GM11168 (cell line): ENCODE measurements around the gene GSKIP.
"Not testable (repeated sequence)": the region's sequence is repeated elsewhere in the genome, so short reads cannot be mapped to it uniquely, and the experiment has no call there.

Experiments
- in situ Hi-C: fragments of 300-500 bp; cut with MboI; formaldehyde crosslinking; loops from one replicate; pipeline ENCODE4 v1.12.0; 2022; ENCODE audit warnings: low sequenced_read_pairs; ENCODE audit not compliant: unreplicated experiment

GSKIP gene, protein sequence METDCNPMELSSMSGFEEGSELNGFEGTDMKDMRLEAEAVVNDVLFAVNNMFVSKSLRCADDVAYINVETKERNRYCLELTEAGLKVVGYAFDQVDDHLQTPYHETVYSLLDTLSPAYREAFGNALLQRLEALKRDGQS

DNA sequence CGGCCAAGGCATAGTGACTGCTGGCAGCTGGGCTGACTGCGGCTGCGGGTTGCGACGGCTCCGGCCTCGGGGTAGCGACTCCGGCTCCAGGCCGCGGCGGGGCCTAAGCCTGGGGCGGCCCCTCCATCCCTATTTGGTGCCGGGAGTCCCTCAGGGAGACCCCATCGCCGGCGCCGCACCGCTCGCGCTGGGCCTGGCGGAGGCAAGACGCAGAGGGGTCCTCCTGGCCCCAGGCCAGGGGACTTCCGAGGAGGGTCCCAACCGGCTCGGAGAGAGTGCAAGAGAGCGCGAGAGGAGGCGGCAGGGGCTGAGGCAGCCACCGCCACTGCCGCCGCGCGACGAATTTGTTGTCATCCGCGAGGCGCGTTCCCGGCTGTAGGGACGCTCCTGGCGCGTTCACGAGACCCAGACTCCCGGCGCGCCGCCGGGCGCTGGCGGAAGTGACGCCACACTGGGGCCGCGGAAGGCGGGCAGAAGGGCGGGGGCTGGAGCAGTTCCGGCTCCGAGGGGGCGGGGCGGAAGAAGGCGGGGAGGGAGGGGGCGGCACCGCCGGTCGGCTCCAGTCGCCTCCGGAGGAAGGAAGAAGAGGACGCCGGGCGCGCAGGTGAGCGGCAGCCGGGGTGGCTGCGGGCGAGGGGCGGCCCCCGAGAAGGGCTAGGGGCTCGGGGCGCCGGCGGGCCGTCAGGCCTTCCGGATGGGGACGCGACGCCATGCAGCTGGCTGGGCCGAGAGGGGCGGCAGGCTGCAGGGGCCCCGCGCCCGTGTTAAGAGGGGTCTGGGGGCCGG, at the start of gene GSKIP, which contains the start of gene ATG2B:
Gene GSKIP, plus strand, starts transcription at position 562 of the 786 bp plus-strand sequence. CDS start 18,722 bp downstream, outside the sequence.
Gene ATG2B, minus strand, starts transcription at position 377 of the 786 bp plus-strand sequence. Its CDS starts 365 bp downstream, at position 12.
- in situ Hi-C loops = no loop called here

DNA sequence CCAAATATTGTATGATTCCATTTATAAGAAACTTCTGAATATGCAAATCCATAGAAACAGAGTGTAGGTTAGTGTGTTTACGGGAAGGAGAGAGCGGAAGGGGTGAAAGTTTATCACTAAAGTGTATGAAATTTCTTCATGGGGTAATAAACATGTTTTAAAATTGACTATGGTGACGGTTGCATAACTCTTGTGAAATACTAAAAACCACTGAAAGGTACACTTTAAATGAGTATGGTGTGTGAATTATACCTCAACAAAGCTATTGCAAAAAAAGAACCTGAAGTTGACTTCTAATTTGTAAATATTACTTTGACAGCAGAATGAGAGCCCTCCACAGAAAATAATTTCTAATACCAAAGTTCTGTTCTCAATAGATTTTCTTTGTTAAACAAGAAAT, 47.2 kb upstream of the GSKIP start:
- in situ Hi-C loops = no loop called here

DNA sequence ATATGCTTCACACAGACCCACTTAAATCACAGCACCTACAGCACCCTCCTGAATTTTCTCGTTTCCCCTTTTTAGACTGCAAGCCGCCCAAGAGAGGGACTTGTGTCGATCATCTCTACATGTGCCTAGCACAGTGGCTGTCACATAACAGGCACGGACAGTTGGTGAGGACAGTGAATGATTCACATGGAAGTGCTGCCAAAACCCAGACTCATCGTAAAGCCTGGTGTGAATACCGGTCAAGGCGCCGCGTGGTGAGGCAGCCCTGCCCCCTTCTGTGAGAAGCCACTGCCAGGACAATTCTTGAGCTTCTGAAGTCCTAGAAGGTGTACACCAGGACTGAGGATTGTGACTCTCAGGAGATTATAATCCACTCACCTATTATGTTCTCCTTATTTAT, 44.5 kb upstream of the GSKIP start:
- in situ Hi-C loops = no loop called here

DNA sequence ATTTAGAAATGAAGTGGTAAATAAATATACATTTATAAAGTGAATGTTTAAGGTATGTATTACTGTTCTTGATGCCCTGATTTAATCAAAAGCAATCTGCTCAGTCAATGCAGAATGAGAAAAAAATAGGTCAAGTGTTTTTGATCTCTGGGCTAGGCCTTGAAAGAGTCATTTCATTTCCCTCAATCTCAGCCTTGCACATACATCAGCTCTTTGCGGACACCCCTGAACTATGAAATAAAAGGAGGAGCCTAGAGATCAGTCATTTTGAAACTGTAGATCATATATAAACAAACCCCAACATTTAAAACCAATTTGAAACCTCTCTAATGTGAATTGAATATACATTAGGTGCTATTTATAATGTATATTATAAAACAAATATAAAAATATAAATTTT, 42.7 kb upstream of the GSKIP start:
- in situ Hi-C loops = no loop called here

DNA sequence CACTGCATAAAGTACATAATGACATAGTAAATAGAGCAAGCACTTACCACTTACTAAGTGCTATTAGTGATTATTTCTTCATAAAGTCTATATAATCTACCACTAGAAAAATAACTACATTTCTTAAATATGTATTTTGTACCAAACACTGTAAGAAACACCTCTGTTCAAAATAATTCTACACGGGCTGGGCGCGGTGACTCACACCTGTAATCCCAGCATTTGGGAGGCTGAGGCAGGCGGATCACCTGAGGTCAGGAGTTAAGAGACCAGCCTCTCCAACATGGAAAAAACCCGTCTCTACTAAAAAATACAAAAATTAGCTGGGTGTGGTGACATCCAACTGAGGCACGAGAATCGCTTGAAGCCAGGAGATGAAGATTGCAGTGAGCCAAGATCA, 39.1 kb upstream of the GSKIP start:
- in situ Hi-C loops = no loop called here

DNA sequence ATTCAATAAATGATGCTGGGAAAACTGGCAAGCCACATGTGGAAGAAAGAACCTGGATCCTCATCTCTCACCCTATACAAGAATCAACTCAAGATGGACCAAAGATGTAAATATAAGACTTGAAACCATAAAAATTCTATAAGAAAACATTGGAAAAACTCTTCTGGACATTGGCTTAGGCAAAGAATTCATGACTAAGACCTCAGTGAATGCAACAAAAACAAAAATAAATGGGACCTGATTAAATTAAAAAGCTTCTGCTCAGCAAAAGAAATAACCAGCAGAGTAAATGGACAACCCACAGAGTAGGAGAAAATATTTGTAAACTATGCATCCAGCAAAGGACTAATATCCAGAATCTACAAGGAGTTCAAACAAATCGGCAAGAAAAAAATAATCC, 24.8 kb upstream of the GSKIP start:
- in situ Hi-C loops = no loop called here

DNA sequence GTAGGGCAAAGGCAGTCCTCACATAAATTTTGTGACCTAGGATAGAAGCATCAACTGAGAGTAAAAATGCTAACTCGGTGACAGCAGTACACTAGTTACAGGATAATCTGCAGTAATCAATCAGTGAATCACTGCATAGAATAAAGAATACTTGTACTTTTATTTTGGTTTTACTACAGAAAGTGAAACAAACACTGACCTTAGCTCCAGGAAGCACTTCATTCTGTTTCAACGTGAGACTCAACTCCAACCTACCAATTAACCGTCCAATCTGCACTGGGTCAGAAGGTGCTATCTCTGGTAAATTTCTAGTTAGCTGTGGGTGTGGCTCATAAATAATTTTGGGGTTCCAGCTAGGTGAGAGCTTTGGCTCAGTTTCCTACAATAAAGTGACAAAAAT, 22.0 kb upstream of the GSKIP start:
- in situ Hi-C loops = no loop called here

DNA sequence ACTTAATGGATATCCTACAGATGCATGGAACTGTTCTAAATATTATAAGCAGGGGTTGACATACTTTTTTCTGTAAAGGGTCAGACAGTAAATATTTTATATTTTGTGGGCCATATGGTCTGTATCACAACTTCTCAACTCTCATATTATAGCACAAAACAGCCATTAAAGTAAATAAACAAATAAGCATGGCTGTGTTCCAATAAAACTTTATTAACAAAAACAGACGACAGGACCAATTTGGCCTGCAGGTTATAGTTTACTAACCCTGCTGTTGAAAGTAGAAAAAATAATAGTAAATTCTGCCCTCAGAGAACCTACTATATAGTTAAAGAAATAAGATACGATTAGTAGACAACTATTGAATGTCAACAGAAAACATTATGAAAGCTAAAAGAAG, 17.7 kb upstream of the GSKIP start:
- in situ Hi-C loops = no loop called here

DNA sequence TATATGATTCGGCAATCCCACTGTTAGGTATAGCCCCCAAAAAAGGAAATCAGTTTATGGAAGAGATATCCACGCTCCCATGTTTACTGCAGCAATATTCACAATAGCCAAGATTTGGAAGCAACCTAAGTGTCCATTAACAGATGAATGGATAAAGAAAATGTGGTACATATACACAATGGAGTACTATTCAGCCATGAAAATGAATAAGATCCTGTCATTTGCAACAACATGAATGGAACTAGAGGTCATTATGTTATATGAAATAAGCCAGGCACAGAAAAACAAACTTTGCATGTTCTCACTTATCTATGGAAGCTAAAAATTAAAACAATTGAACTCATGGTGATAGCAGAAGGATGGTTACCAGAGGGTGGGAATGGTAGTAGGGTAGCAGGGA, 15.4 kb upstream of the GSKIP start:
- in situ Hi-C loops = not testable (repeated sequence)

DNA sequence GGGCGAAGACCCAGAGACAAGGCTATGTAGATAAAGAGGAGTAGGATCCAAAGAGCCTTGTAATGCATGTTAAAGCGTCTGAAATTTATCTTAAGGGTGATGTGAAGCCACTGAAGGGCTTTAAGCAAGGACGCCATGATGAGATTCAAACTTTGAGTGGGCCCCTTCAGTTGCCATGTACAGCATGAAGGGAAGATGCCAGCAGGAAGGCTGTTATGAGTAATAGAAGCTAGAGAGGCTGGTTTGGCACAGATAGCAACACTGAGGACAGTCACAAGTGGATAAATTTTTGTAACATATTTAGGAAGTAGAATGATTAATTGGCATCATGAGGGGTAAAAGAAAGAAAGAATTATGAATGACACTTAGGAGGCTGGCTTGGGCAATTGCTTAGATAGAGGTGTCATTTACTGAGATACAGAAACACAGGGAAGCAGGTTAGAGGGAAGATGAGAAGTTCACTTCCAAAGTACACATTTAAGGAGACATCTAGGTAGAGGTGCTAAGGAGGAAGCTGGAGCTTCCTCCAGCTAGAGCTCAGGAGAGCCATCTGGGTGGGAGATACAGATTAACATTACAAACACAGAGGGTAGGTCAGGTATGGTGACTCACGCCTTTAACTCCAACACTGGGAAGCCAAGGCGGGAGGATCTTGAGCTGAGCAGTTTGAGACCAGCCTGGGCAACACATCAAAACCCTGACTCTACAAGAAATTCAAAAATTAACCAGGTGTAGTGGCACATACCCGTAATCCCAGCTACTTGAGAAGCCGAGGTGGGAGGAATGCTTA, 13.8 kb upstream of the GSKIP start:
- in situ Hi-C loops = no loop called here

DNA sequence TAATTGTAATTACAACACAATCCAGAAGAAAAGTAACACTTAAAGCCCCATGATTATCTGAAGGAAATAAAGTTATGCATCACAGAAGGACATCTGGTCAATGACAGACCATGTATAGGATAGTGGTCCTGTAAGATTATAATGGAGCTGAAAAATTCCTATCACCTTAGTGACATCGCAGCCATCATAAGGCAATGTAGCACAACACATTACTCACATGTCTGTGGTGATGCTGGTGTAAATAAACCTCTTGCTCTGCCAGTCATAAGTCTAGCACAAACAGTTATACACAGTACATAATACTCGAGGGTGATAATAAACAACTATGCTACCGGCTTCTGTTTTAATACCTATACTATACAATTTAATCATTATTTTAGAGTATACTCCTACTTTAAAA, 11.3 kb upstream of the GSKIP start:
- in situ Hi-C loops = no loop called here

DNA sequence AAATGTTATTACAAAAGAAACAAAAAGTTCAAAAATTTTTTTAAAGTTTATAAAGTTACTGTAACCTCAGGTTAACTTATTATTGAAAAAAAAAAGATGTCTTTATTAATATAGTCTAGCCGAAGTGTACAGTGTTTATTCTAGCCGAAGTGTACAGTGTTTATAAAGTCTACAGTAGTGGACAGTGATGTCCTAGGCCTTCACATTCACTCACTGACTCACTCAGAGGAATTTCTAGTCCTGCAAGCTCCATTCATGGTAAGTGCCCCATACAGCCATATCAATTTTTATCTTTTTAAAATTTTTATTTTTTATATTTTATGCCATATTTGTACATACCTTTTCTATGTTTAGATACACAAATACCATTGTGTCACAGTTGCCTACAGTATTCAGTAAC, 10.6 kb upstream of the GSKIP start:
- in situ Hi-C loops = no loop called here

DNA sequence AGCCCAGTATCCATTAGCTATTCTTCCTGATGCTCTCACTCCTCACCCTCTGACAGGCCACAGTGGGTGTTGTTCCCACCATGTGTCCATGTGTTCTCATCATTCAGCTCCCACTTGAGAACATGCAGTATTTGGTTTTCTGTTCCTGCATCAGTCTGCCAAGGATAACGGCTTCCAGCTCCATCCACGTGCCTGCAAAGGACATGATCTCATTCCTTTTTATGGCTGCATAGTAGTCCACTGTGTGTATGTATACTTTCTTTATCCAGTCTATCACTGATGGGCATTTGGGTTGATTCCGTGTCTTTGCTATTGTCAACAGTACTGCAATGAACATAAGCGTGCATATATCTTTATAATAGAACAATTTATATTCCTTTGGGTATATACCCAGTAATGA, 9.1 kb upstream of the GSKIP start:
- in situ Hi-C loops = no loop called here

DNA sequence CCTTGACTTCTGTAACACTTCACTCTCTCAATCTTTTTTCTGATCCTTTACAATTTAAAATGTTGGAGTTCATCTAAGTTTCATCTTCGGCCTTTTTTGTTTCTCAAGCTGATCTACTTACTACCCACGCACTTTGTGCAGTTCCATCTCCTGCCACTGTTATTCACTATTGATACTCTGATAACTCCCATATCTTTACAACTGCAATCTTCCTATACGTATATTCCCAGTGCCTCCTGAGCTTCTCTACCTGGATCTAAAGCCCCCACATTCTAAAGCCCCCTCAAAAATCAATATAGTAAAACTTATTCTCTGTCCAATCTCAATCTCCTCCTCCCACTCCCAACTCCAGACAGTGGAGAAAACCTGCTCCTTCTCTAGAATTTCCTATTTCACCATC, 6.1 kb upstream of the GSKIP start:
- in situ Hi-C loops = no loop called here

DNA sequence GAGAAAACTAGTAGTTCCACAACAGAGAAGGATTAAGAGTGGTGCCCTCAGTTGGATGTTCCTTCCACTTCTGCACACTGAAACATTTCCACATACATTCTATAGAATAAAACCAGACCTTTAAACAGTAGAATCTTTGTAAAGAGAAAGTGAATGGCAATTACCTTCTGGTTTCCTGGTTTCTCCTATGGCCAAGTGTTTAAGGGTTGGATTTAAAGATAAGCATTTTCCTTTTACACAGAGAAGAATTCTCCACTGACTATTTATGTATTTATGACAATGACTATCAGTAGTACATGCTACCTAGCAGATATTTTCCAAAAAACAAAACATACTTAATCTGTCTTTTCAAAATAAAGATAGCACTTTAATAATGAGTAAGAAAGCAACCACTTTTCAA, 3.4 kb upstream of the GSKIP start:
- in situ Hi-C loops = no loop called here

DNA sequence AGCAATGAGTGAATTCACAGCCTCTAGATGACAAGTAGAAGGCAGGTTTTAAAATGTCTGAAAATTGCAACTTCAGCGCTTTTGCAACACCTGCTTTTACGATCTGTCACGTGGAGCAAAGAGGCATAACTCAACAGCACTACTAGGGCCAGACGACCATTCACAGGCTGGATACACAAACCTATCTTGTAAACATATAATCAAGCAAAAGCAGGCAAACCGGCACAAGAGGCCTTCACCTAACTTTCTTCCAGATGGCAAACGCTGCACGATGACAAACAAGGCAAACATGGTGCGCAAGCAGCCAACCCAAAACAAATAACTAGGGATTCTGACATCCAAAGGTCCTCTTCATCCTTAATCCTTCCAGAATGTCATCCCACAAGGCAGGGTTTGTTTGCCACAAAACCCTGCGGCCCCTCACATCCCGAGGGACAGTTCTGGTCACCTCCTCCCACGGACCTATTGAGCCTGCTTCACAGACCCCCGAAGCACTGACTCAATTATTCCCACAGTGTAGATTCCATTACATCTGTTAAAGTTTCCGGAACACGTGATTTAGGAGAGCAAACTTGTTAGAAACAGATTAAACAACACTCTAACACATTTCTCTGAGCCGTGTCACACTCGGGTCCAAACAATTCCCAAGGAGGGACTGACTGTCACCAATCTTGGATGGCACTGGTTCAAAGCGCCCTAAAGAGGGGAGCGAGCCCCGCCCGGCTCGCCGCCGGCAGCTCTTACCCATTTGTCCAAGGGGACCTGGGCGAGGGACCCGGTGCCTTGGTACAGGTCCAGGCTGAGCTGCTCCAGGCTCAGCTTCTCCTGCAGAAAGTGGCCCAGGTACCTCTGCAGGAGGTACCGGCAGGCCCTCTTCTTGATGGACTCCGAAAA, 1.0 kb upstream of the GSKIP start:
- in situ Hi-C loops = no loop called here

DNA sequence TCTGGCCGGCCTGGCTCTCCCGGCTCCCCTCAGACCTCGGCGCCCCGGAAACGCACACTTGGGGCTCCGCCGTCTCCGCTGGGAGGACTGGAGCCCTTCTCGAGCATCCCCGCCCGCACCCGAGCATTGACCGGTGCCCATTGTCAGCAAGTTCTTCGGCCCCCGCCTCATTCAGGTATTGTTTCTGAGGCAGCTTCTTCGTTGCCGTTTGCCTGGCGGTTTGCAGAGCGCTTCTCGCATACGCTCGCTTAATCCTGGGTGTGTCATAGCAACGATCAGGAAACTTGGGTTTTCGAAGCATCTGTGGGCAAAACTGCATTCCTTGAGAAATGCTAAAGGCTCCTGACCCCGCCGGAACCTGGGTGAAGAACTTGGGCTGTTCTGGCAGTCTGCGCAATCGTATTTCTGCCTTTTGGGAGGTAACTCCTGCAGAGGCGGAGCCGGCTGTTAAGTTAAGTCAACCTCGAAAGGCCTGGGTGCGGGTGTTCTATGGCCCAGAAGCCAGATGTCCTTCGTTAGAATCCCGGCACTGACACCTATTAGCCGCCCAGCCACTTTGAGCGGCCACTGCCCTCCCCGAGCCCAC, 518 bp downstream of the GSKIP start:
- in situ Hi-C loops = no loop called here

DNA sequence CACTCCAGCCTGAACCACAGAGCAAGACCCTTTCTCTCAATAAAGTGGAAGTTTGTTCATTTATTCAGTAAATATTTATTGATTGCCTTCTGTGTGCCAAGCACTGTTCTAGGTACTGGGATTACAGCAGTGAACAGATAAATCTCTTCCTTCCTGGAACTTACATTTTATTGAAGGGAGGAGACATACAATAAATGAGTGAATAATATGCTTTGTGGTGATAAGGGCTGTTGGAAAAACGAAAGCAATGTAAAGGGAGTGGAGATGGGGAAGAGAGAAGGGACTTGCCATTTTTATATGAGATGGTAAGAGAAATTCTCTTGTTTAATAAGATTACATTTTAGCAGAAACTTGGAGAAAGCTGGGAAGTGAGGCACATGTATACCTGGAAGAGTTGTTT, 1.6 kb downstream of the GSKIP start:
- in situ Hi-C loops = no loop called here

DNA sequence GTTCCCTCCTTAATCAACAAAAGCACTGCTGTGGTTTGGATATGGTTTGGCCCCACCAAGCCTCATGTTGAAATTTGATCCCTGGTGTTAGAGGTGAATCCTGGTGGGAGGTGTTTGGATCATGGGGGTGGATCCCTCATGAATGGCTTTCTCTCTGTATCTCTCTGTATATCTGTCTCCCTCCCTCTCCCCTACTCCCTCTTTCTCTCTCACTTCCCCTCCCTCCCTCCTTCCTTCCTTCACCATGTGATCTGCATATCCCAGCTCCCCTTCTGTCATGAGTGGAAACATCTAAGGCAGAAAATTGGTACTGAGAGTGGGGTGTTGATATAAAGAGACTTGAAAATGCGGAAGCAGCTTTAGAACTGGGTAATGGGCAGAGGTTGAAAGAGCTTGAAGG, 5.2 kb downstream of the GSKIP start:
- in situ Hi-C loops = no loop called here

DNA sequence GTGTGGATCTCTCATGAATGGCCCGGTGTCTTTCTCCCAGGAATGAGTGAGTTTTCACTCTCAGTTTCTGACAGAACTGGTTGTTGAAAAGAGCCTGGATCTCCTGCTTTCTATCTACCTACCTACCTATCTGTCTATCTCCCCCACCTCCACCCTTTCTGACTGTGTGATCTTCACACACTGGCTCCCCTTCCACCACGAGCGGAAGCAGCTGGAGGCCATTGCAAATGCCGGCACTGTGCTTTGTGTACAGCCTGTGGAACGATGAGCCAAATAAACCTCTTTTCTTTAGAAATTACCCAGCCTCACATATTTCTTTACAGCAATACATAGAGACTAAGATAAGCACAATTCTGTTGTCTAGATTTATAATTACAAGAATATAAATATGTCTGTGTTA, 7.2 kb downstream of the GSKIP start:
- in situ Hi-C loops = no loop called here
